GM19193 (cell line): ENCODE results near the gene ADCY9.

Source experiments
- POLR2A ChIP-seq: IDR thresholded peaks from 4 replicates; pipeline ENCODE4 v1.6.1; 2011; ENCODE audit not compliant: insufficient read depth, insufficient read length; ENCODE audit errors: extremely low read depth

ADCY9 gene

GRCh38 chr16:4010225-4011158, 105.8 kb downstream of the ADCY9 start:
- no peak for TF ChIP-seq POLR2A

- TF ChIP-seq POLR2A: no peak
These were observed 107.1 kb downstream of the ADCY9 start for GRCh38 chr16:4009177-4009576.

- no peak for TF ChIP-seq POLR2A
These were observed 108.1 kb downstream of the ADCY9 start for GRCh38 chr16:4008116-4008515.

- TF ChIP-seq POLR2A: no peak
These were observed 109.7 kb downstream of the ADCY9 start for GRCh38 chr16:4006397-4006999.

- no peak for TF ChIP-seq POLR2A
These were observed 110.5 kb downstream of the ADCY9 start for GRCh38 chr16:4005731-4006130.

GRCh38 chr16:4005281-4005680, 111.0 kb downstream of the ADCY9 start:
- TF ChIP-seq POLR2A: no peak

GRCh38 chr16:4004206-4004605, 112.0 kb downstream of the ADCY9 start:
- no peak for TF ChIP-seq POLR2A

DNA sequence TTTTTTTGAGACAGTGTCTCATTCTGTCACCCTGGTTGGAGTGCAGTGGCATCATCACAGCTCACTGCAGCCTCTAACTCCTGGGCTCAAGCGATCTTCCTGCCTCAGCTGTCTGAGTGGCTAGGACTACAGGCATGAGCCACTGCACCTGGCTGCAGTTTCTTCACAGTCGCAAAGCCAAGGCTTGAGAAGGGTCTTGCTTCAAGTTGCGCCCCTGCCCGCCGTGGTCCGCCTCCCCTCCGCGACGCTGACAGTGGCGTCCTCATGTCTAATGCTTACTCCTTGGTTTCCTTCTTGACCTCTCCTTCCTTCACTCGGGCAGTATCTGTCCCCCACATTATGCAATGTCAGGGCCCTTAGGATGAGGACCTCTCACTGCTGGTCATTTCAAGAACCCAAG, 112.7 kb downstream of the ADCY9 start:
- TF ChIP-seq POLR2A: no peak

DNA sequence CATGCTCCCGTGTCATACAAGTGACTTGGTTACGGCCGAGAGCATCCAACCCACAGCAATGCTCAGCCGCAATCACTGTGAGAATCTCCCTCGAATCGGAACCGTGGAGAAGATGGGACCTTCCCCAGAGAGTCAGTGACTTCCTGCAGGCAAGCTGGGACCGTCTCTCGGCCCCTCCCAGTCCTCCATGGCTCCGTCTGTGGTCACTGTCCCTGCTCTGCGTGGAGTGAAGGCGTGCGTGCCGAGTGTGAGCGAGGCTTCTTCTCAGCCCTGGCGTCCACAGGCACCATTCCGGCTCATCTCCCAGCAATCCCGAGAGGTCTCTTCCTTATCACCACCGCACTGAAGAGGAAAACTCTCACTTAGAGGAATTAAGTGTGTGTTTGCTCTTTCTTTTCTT, 113.1 kb downstream of the ADCY9 start:
- TF ChIP-seq POLR2A: no peak

DNA sequence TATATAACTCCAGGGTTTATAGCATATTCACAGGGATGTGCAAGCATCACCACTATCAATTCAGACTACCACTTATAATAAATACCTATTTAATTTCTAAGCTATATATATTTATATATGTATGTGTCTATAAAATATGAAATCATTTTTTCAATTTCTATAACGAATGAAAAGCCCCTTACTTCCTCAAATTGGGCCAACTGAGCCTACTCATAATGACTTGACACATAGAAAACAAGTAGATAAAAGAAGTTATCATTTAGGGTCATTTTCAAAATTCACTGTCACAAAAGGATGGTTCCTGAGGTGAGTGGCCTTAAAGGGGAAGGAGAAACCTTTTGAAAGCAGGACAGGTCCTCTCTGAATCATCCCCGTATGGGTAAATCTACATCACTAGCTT, 114.1 kb downstream of the ADCY9 start:
- TF ChIP-seq POLR2A: no peak

- no peak for TF ChIP-seq POLR2A
These were observed 116.5 kb downstream of the ADCY9 start for GRCh38 chr16:3999479-4000325.

DNA sequence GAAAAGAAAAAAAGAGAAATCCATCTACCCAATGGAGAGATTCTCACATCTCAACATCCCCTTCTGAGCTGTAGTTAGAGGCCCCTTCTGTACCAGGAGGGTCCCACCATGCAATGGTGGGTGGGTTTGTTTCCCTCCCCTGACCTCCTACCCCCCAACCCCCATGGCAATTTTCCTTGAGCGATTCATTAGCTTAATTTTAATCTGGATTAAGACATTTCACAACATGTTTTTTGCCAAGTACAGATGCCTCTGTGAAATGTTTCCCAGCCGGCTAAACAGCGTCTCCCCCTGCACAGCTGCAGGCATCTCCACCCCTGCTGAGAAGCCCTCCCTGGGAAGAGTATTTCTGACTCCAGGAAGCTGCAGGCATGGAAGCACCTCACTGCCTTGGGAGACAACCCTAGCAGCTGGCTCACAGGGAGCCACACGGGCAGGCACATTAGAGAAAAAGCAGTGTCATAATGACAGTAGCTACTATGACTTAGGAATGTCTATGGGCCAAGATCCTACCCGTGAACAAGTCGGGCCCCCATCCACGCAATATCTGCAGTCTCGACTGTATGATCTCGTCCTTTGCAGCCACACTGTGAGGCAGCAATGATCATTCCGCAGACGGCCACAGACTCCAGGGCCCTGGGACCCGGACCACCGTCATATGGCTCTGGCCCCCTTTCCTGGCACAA, 117.3 kb downstream of the ADCY9 start:
- no peak for TF ChIP-seq POLR2A

- TF ChIP-seq POLR2A: no peak
These were observed 118.9 kb downstream of the ADCY9 start for GRCh38 chr16:3997231-3997841.

- no peak for TF ChIP-seq POLR2A
These were observed 121.2 kb downstream of the ADCY9 start for GRCh38 chr16:3995001-3995400.

GRCh38 chr16:3993052-3993785, 123.0 kb downstream of the ADCY9 start:
- TF ChIP-seq POLR2A: no peak
